HG03354 (cell line): ENCODE results near the gene SLC6A19.

Experiments used
- ATAC-seq: cut with Tn5 transposase; IDR thresholded peaks from one replicate; pipeline ENCODE4 v1.9.1; 2021; ENCODE audit warnings: mild to moderate bottlenecking; ENCODE audit not compliant: unreplicated experiment, poor library complexity, severe bottlenecking

SLC6A19 gene

GRCh38 chr5:1177826-1178528, 23.4 kb upstream of the SLC6A19 start:
- no peak for ATAC-seq

GRCh38 chr5:1178529-1179382, 22.6 kb upstream of the SLC6A19 start:
- no peak for ATAC-seq

- no peak for ATAC-seq
These were observed 22.0 kb upstream of the SLC6A19 start for GRCh38 chr5:1179383-1179715.

- no peak for ATAC-seq
These were observed 21.3 kb upstream of the SLC6A19 start for GRCh38 chr5:1180096-1180495.

GRCh38 chr5:1180841-1181271, 20.5 kb upstream of the SLC6A19 start:
- ATAC-seq: no peak

- ATAC-seq: no peak
These were observed 19.7 kb upstream of the SLC6A19 start for GRCh38 chr5:1181451-1182359.

- no peak for ATAC-seq
These were observed 19.1 kb upstream of the SLC6A19 start for GRCh38 chr5:1182360-1182632.

GRCh38 chr5:1182633-1183423, 18.6 kb upstream of the SLC6A19 start:
- ATAC-seq: no peak

GRCh38 chr5:1183424-1184162, 17.8 kb upstream of the SLC6A19 start:
- ATAC-seq: no peak

- no peak for ATAC-seq
These were observed 17.3 kb upstream of the SLC6A19 start for GRCh38 chr5:1184163-1184470.

GRCh38 chr5:1184481-1184880, 16.9 kb upstream of the SLC6A19 start:
- no peak for ATAC-seq

GRCh38 chr5:1185038-1185627, 16.3 kb upstream of the SLC6A19 start:
- ATAC-seq: no peak

GRCh38 chr5:1185629-1186350, 15.6 kb upstream of the SLC6A19 start:
- no peak for ATAC-seq

- no peak for ATAC-seq
These were observed 14.8 kb upstream of the SLC6A19 start for GRCh38 chr5:1186351-1187233.

GRCh38 chr5:1187234-1187949, 14.0 kb upstream of the SLC6A19 start:
- no peak for ATAC-seq

GRCh38 chr5:1187950-1188334, 13.5 kb upstream of the SLC6A19 start:
- ATAC-seq: no peak

- ATAC-seq: no peak
These were observed 12.9 kb upstream of the SLC6A19 start for GRCh38 chr5:1188464-1188863.
